HG03565 (cell line): ENCODE data around the gene CCNL1.
"Not testable (repeated sequence)": the region's sequence is repeated elsewhere in the genome, so short reads cannot be mapped to it uniquely, and the experiment has no call there.

Experiments used
- ATAC-seq: cut with Tn5 transposase; IDR thresholded peaks from one replicate; pipeline ENCODE4 v1.9.1; 2021; ENCODE audit warnings: mild to moderate bottlenecking, moderate library complexity; ENCODE audit not compliant: unreplicated experiment

The CCNL1 gene

GRCh38 chr3:157104928-157105652 is 54.9 kb downstream of the CCNL1 start:
- peak; percentile 36 for ATAC-seq

DNA sequence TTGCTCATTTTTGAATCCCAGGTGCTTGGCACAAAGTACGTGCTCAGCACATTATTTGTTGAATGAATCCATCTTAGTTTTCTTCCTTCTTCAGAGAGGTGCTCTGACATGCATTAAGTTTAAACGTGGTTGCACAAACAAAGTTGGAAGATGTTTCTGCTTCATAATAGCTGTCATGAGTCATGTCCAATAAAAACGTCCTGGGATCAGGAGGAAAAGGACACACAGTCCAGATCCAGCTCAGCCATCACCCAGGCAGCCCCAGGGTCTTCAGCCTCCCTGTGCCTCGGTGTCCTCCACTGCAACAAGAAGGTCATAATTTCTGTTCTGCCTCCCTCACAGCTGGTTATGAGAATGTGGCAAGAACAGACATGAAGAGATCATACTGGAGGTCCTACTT is 55.4 kb downstream of the CCNL1 start:
- no peak for ATAC-seq

GRCh38 chr3:157103860-157104259 is 56.1 kb downstream of the CCNL1 start:
- no peak for ATAC-seq

DNA sequence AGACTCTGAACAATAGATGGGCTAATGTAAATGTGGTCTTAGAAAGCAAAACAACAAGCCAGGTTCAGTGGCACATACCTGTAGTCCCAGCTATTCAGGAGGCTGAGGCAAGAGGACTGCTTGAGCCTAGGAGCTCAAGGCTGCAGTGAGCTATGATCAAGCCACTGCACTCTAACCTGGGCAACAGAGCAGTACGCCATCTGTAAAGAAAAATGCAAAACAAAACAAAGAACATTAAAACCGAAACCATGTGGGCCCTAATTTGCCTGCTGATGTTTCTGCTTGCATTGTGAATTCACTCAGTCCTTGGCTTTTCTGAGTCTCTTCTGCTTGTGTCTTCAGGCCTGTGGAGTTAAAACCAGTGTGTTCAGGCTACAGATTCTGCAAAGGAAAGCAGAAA is 56.7 kb downstream of the CCNL1 start:
- ATAC-seq: peak; percentile 91

DNA sequence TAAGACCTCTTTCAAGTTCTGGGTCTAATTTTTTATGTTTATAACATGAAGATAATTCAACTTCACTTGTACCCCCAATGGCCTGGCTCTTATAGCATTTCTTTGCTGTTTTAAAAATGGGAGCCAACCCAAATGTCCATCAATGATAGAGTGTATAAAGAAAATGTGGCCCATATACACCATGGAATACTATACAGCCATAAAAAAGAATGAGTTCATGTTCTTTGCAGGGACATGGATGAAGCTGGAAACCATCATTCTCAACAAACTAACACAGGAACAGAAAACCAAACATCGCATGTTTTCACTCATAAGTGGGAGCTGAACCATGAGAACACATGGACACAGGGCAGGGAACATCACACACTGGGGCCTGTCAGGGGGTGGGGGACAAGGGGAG is 57.4 kb downstream of the CCNL1 start:
- ATAC-seq: not testable (repeated sequence)

GRCh38 chr3:157102098-157102497 is 57.8 kb downstream of the CCNL1 start:
- no peak for ATAC-seq

- no peak for ATAC-seq
Measured at GRCh38 chr3:157101486-157101885, 58.5 kb downstream of the CCNL1 start.

GRCh38 chr3:157100608-157101396 is 59.1 kb downstream of the CCNL1 start:
- ATAC-seq: no peak

DNA sequence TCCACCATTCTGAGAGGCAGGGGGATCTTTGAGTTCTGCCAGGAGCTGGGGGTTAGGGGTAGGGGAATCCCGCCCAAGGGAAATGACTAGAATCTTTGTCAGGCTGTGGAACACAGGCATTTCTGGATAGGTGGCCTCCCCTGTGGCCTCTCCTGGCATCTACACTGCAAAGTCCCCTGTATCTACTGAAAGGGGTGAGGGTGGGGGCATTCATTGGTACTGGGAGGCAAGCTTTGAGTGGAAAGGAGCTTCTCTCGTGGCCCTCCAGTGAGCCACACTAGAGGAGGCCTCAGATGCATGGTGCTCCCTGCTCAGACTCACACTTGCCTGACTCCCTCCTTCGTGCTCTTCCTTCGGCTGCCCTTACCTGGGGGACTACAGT is 59.9 kb downstream of the CCNL1 start:
- no peak for ATAC-seq

- no peak for ATAC-seq
Measured at GRCh38 chr3:157099326-157100095, 60.4 kb downstream of the CCNL1 start.

GRCh38 chr3:157098823-157099185 is 61.1 kb downstream of the CCNL1 start:
- ATAC-seq: no peak

DNA sequence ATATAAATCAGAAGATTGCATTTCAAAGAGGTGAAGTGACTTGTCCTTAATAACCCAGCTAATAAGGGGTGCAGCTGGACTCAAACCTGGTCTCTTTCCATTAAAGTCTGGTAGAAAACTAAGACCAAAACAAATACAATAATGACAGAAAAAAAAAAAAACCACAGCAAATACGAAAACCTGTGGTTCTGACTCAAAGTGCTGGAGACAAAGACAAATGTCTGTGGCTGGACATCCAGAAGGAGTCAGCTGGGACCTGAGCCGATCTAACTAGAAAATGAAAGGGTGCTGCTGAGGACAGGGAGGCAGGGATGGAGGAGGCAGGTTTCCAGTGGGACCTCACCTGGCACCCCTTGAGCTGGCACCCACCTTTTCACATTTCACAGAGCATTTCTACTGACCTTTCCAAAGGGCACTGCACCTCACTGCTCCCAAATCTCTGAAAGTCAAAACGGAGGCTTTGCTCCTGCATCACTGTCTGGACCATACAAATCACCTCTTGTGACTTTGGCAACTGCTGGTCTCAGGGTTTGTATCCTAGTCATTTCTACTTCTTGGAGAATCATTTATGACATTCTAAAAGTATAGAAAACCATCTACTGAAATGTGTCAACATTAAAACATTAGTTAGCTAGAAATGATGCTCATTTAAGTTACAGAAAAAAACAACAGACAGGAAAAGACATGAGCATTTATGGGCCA is 61.7 kb downstream of the CCNL1 start:
- ATAC-seq: no peak
